Erythroblast (primary cell): ENCODE measurements around the gene RXFP2.

ENCODE experiments used
- GATA1 ChIP-seq: IDR thresholded peaks from 2 replicates; pipeline ENCODE4 v1.6.1; 2011; ENCODE audit warnings: low read depth, mild to moderate bottlenecking, control low read depth, low read length, moderate library complexity
- POLR2A ChIP-seq: IDR thresholded peaks from 2 replicates; pipeline ENCODE4 v1.6.1; 2011; ENCODE audit warnings: mild to moderate bottlenecking, low read length

- TF ChIP-seq POLR2A, result no peak
- TF ChIP-seq GATA1, result no peak
Measured at GRCh38 chr13:31717583-31717982, 21.7 kb upstream of the RXFP2 start.
